ENCODE results near the gene TACC2. TPM values are rescaled to one million over a fixed set of nuclear protein-coding genes. Genes with fewer than 3 reads are reported as not detected.
A peak's percentile ranks its signal among the peaks of the same experiment; 100 is the strongest.

TACC2 gene
- polyA plus RNA-seq, 4 donors: 28.6 to 99.5 (median 77.2) TPM

GRCh38 chr10:122237331-122237990 lies 248.5 kb downstream of the TACC2 start:
- Histone ChIP-seq H3K9me3 (ENCODE audit: control insufficient read depth in 2 of 2, insufficient read depth in 1 of 2, low read depth in 1 of 2, low read length in 1 of 2) (no peaks in the 10 kb centered on the region), H3K27me3 (ENCODE audit: control insufficient read depth in 3 of 3, insufficient read depth in 3 of 3, low read length in 3 of 3) (no peaks in the 10 kb centered on the region), H3K4me1 (ENCODE audit: control insufficient read depth in 3 of 3, insufficient read depth in 2 of 3, low read depth in 1 of 3, low read length in 2 of 3) (peaks cover 0 to 12% (median 2%) of the 10 kb centered on the region in 3 donors), H3K36me3 (ENCODE audit: control insufficient read depth in 3 of 3, insufficient read depth in 2 of 3, low read depth in 1 of 3, low read length in 3 of 3) (peaks cover 4 to 77% (median 10%) of the 10 kb centered on the region in 3 donors), H3K4me3 (ENCODE audit: low read depth in 1 of 3, low read length in 3 of 3) (no peak overlapping the region), H3K27ac (ENCODE audit: low read depth in 1 of 3, low read length in 2 of 3) (peak overlapping the region in 1 of 3 donors; percentile 68)
- DNase-seq (peak; percentile 81 to 93), FAIRE-seq (no peak)
- WGBS, 3 donors: 20 to 62% (median 41%) methylated on average over 17 of the region's 17 CpGs

- H3K27ac ChIP-seq (ENCODE audit: low read depth in 1 of 3, low read length in 2 of 3): no peak overlapping the region
- DNase-seq: no peak
- WGBS, 3 donors: 86 to 92% (median 90%) methylated on average over 10 of the region's 10 CpGs
- H3K27me3 ChIP-seq (ENCODE audit: control insufficient read depth in 3 of 3, insufficient read depth in 3 of 3, low read length in 3 of 3): no peaks in the 10 kb centered on the region
- peaks cover 0 to 12% (median 2%) of the 10 kb centered on the region in 3 donors for H3K4me1 ChIP-seq (ENCODE audit: control insufficient read depth in 3 of 3, insufficient read depth in 2 of 3, low read depth in 1 of 3, low read length in 2 of 3)
- FAIRE-seq: no peak
- H3K36me3 ChIP-seq (ENCODE audit: control insufficient read depth in 3 of 3, insufficient read depth in 2 of 3, low read depth in 1 of 3, low read length in 3 of 3): peaks cover 4 to 77% (median 11%) of the 10 kb centered on the region in 3 donors
- H3K9me3 ChIP-seq (ENCODE audit: control insufficient read depth in 2 of 2, insufficient read depth in 1 of 2, low read depth in 1 of 2, low read length in 1 of 2): no peaks in the 10 kb centered on the region
- H3K4me3 ChIP-seq (ENCODE audit: low read depth in 1 of 3, low read length in 3 of 3): no peak overlapping the region
These were observed 250.8 kb downstream of the TACC2 start for GRCh38 chr10:122239578-122240257.

GRCh38 chr10:122240401-122240800 lies 251.4 kb downstream of the TACC2 start:
- no peak overlapping the region for H3K27ac ChIP-seq (ENCODE audit: low read depth in 1 of 3, low read length in 2 of 3)
- no peak for FAIRE-seq
- WGBS, 3 donors: 90 to 96% (median 94%) methylated on average over 6 of the region's 6 CpGs

GRCh38 chr10:122241836-122242235 lies 252.9 kb downstream of the TACC2 start:
- 91 to 96% (median 94%) methylated on average over 8 of the region's 8 CpGs for WGBS, 3 donors
- H3K36me3 ChIP-seq (ENCODE audit: control insufficient read depth in 3 of 3, insufficient read depth in 2 of 3, low read depth in 1 of 3, low read length in 3 of 3): peaks cover 4 to 75% (median 14%) of the 10 kb centered on the region in 3 donors

More at GRCh38 chr10:122240401-122240800, 251.4 kb downstream of the TACC2 start:
- DNase-seq: no peak
- Histone ChIP-seq H3K4me3 (ENCODE audit: low read depth in 1 of 3, low read length in 3 of 3) (no peak overlapping the region), H3K27me3 (ENCODE audit: control insufficient read depth in 3 of 3, insufficient read depth in 3 of 3, low read length in 3 of 3) (no peaks in the 10 kb centered on the region), H3K36me3 (ENCODE audit: control insufficient read depth in 3 of 3, insufficient read depth in 2 of 3, low read depth in 1 of 3, low read length in 3 of 3) (peaks cover 4 to 74% (median 11%) of the 10 kb centered on the region in 3 donors), H3K9me3 (ENCODE audit: control insufficient read depth in 2 of 2, insufficient read depth in 1 of 2, low read depth in 1 of 2, low read length in 1 of 2) (no peaks in the 10 kb centered on the region), H3K4me1 (ENCODE audit: control insufficient read depth in 3 of 3, insufficient read depth in 2 of 3, low read depth in 1 of 3, low read length in 2 of 3) (peaks cover 0 to 12% (median 2%) of the 10 kb centered on the region in 3 donors)

GRCh38 chr10:122243550-122243949 lies 254.6 kb downstream of the TACC2 start:
- DNase-seq (no peak), FAIRE-seq (no peak)
- Histone ChIP-seq H3K4me3 (ENCODE audit: low read depth in 1 of 3, low read length in 3 of 3) (no peak overlapping the region), H3K4me1 (ENCODE audit: control insufficient read depth in 3 of 3, insufficient read depth in 2 of 3, low read depth in 1 of 3, low read length in 2 of 3) (no peaks in the 10 kb centered on the region), H3K36me3 (ENCODE audit: control insufficient read depth in 3 of 3, insufficient read depth in 2 of 3, low read depth in 1 of 3, low read length in 3 of 3) (peaks cover 5 to 75% (median 14%) of the 10 kb centered on the region in 3 donors), H3K27me3 (ENCODE audit: control insufficient read depth in 3 of 3, insufficient read depth in 3 of 3, low read length in 3 of 3) (no peaks in the 10 kb centered on the region), H3K9me3 (ENCODE audit: control insufficient read depth in 2 of 2, insufficient read depth in 1 of 2, low read depth in 1 of 2, low read length in 1 of 2) (no peaks in the 10 kb centered on the region), H3K27ac (ENCODE audit: low read depth in 1 of 3, low read length in 2 of 3) (no peak overlapping the region)
- 79 to 92% (median 85%) methylated on average over 2 of the region's 2 CpGs for WGBS, 3 donors

More at GRCh38 chr10:122241836-122242235, 252.9 kb downstream of the TACC2 start:
- Histone ChIP-seq H3K9me3 (ENCODE audit: control insufficient read depth in 2 of 2, insufficient read depth in 1 of 2, low read depth in 1 of 2, low read length in 1 of 2) (no peaks in the 10 kb centered on the region), H3K27me3 (ENCODE audit: control insufficient read depth in 3 of 3, insufficient read depth in 3 of 3, low read length in 3 of 3) (no peaks in the 10 kb centered on the region), H3K4me1 (ENCODE audit: control insufficient read depth in 3 of 3, insufficient read depth in 2 of 3, low read depth in 1 of 3, low read length in 2 of 3) (peaks cover 0 to 11% (median 2%) of the 10 kb centered on the region in 3 donors), H3K27ac (ENCODE audit: low read depth in 1 of 3, low read length in 2 of 3) (no peak overlapping the region), H3K4me3 (ENCODE audit: low read depth in 1 of 3, low read length in 3 of 3) (no peak overlapping the region)
- DNase-seq: no peak
- no peak for FAIRE-seq

GRCh38 chr10:122244001-122244975 lies 255.3 kb downstream of the TACC2 start:
- Histone ChIP-seq H3K27me3 (ENCODE audit: control insufficient read depth in 3 of 3, insufficient read depth in 3 of 3, low read length in 3 of 3) (no peaks in the 10 kb centered on the region), H3K4me3 (ENCODE audit: low read depth in 1 of 3, low read length in 3 of 3) (no peak overlapping the region), H3K36me3 (ENCODE audit: control insufficient read depth in 3 of 3, insufficient read depth in 2 of 3, low read depth in 1 of 3, low read length in 3 of 3) (peaks cover 8 to 78% (median 14%) of the 10 kb centered on the region in 3 donors), H3K9me3 (ENCODE audit: control insufficient read depth in 2 of 2, insufficient read depth in 1 of 2, low read depth in 1 of 2, low read length in 1 of 2) (no peaks in the 10 kb centered on the region), H3K27ac (ENCODE audit: low read depth in 1 of 3, low read length in 2 of 3) (no peak overlapping the region), H3K4me1 (ENCODE audit: control insufficient read depth in 3 of 3, insufficient read depth in 2 of 3, low read depth in 1 of 3, low read length in 2 of 3) (no peaks in the 10 kb centered on the region)
- no peak for DNase-seq
- FAIRE-seq: no peak
- WGBS, 3 donors: 82 to 91% (median 82%) methylated on average over 11 of the region's 11 CpGs

- no peaks in the 10 kb centered on the region for H3K9me3 ChIP-seq (ENCODE audit: control insufficient read depth in 2 of 2, insufficient read depth in 1 of 2, low read depth in 1 of 2, low read length in 1 of 2)
- H3K4me1 ChIP-seq (ENCODE audit: control insufficient read depth in 3 of 3, insufficient read depth in 2 of 3, low read depth in 1 of 3, low read length in 2 of 3): no peaks in the 10 kb centered on the region
- peaks cover 3 to 79% (median 15%) of the 10 kb centered on the region in 3 donors for H3K36me3 ChIP-seq (ENCODE audit: control insufficient read depth in 3 of 3, insufficient read depth in 2 of 3, low read depth in 1 of 3, low read length in 3 of 3)
- H3K27ac ChIP-seq (ENCODE audit: low read depth in 1 of 3, low read length in 2 of 3): no peak overlapping the region
- WGBS, 3 donors: 81 to 91% (median 84%) methylated on average over 4 of the region's 4 CpGs
- H3K27me3 ChIP-seq (ENCODE audit: control insufficient read depth in 3 of 3, insufficient read depth in 3 of 3, low read length in 3 of 3): no peaks in the 10 kb centered on the region
- DNase-seq (no peak), FAIRE-seq (no peak)
- H3K4me3 ChIP-seq (ENCODE audit: low read depth in 1 of 3, low read length in 3 of 3): no peak overlapping the region
These were observed 256.2 kb downstream of the TACC2 start for GRCh38 chr10:122245136-122245535.

- Histone ChIP-seq H3K4me3 (ENCODE audit: low read depth in 1 of 3, low read length in 3 of 3) (no peak overlapping the region), H3K27me3 (ENCODE audit: control insufficient read depth in 3 of 3, insufficient read depth in 3 of 3, low read length in 3 of 3) (no peaks in the 10 kb centered on the region), H3K36me3 (ENCODE audit: control insufficient read depth in 3 of 3, insufficient read depth in 2 of 3, low read depth in 1 of 3, low read length in 3 of 3) (peaks cover 3 to 77% (median 15%) of the 10 kb centered on the region in 3 donors), H3K4me1 (ENCODE audit: control insufficient read depth in 3 of 3, insufficient read depth in 2 of 3, low read depth in 1 of 3, low read length in 2 of 3) (no peaks in the 10 kb centered on the region), H3K9me3 (ENCODE audit: control insufficient read depth in 2 of 2, insufficient read depth in 1 of 2, low read depth in 1 of 2, low read length in 1 of 2) (no peaks in the 10 kb centered on the region), H3K27ac (ENCODE audit: low read depth in 1 of 3, low read length in 2 of 3) (no peak overlapping the region)
- 88 to 91% (median 90%) methylated on average over 11 of the region's 11 CpGs for WGBS, 3 donors
- FAIRE-seq (no peak), DNase-seq (no peak)
These were observed 256.9 kb downstream of the TACC2 start for GRCh38 chr10:122245897-122246296.

Data from small intestine (tissue), 7 donors.